MM.1S (cell line): ENCODE results near the gene TMEM108.

Experiments used
- EZH2 ChIP-seq: fragments of 300-600 bp; sonication (generic); optimal IDR thresholded peaks from 2 replicates; pipeline ENCODE3; 2017; ENCODE audit warnings: low read depth, mild to moderate bottlenecking, antibody characterized with exemption, low read length, mixed read lengths
- TF ChIP-seq, protein P1 (sequence below): fragments of 300-600 bp; sonication (generic); IDR thresholded peaks from 2 replicates; pipeline ENCODE4 v1.5.1; 2016; ENCODE audit warnings: antibody characterized with exemption, low read length, mixed read lengths

DNA sequence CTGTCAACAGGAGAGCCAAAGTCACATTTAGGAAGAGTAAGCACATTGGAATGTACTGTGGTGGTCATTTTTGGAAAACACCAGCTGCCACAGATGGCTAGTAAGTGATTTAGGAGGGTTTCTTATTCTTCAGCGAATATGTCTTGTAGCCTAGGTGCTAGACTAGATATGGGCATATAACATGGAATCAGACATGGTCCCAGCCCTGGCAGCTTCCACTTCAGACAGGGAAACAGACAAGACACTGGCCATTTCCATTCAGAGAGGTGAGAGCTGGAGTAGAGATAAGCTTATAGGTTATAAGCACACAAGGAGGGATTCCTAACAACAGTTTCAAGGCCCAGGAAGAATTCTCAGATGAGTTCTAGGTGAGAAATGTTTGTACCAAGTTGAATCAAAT, 333.5 kb downstream of the TMEM108 start:
- TF ChIP-seq, protein P1, sequence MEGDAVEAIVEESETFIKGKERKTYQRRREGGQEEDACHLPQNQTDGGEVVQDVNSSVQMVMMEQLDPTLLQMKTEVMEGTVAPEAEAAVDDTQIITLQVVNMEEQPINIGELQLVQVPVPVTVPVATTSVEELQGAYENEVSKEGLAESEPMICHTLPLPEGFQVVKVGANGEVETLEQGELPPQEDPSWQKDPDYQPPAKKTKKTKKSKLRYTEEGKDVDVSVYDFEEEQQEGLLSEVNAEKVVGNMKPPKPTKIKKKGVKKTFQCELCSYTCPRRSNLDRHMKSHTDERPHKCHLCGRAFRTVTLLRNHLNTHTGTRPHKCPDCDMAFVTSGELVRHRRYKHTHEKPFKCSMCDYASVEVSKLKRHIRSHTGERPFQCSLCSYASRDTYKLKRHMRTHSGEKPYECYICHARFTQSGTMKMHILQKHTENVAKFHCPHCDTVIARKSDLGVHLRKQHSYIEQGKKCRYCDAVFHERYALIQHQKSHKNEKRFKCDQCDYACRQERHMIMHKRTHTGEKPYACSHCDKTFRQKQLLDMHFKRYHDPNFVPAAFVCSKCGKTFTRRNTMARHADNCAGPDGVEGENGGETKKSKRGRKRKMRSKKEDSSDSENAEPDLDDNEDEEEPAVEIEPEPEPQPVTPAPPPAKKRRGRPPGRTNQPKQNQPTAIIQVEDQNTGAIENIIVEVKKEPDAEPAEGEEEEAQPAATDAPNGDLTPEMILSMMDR, result no peak
- no peak for TF ChIP-seq EZH2
